SU-DHL-6 (cell line): ENCODE results near the gene DDX51.

ENCODE experiments used
- EZH2phosphoT487 ChIP-seq: fragments of 200-600 bp; sonication (generic), shearing (Covaris generic); conservative IDR thresholded peaks from 2 replicates; pipeline ENCODE4 v1.6.1; 2018; ENCODE audit warnings: mild to moderate bottlenecking, antibody characterized with exemption, low read length, moderate library complexity, mixed read lengths
- TF ChIP-seq, protein P1 (sequence below): fragments of 200-600 bp; sonication (generic); IDR thresholded peaks from one replicate; pipeline ENCODE4 v1.5.1; 2017; ENCODE audit warnings: antibody characterized with exemption, mild to moderate bottlenecking, low read length, moderate library complexity; ENCODE audit not compliant: insufficient read depth, poor library complexity, severe bottlenecking

GRCh38 chr12:132156573-132157325 is 12.6 kb upstream of the DDX51 start:
- TF ChIP-seq, protein P1, sequence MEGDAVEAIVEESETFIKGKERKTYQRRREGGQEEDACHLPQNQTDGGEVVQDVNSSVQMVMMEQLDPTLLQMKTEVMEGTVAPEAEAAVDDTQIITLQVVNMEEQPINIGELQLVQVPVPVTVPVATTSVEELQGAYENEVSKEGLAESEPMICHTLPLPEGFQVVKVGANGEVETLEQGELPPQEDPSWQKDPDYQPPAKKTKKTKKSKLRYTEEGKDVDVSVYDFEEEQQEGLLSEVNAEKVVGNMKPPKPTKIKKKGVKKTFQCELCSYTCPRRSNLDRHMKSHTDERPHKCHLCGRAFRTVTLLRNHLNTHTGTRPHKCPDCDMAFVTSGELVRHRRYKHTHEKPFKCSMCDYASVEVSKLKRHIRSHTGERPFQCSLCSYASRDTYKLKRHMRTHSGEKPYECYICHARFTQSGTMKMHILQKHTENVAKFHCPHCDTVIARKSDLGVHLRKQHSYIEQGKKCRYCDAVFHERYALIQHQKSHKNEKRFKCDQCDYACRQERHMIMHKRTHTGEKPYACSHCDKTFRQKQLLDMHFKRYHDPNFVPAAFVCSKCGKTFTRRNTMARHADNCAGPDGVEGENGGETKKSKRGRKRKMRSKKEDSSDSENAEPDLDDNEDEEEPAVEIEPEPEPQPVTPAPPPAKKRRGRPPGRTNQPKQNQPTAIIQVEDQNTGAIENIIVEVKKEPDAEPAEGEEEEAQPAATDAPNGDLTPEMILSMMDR = no peak
- no peak for TF ChIP-seq EZH2phosphoT487
